K562 (cell line): ENCODE data around the gene HBP1. TPM values are rescaled to one million over a fixed set of nuclear protein-coding genes. Genes with fewer than 3 reads are reported as not detected.

Source experiments
- ATF3 ChIP-seq, 2 experiments: fragments of 450-650 bp in 1 of 2; sonication (generic) in 1 of 2; formaldehyde crosslinking in 1 of 2; IDR thresholded peaks in 1 of 2; conservative IDR thresholded peaks in 1 of 2; 2 replicates each; pipeline versions ENCODE4 v1.6.1 to v1.8.1; 2016 to 2023; ENCODE audit warnings: mild to moderate bottlenecking in 2 of 2, moderate library complexity in 2 of 2, inconsistent platforms in 1 of 2, missing genetic modification reagents in 1 of 2
- CAMTA2 ChIP-seq: fragments of 250-450 bp; sonication (Bioruptor Pico); conservative IDR thresholded peaks from 2 replicates; pipeline ENCODE4 v1.5.1; 2022
- ESRRB ChIP-seq: fragments of 250-450 bp; sonication (Bioruptor Pico); IDR thresholded peaks from 2 replicates; pipeline ENCODE4 v1.5.0; 2020; ENCODE audit warnings: mild to moderate bottlenecking, moderate library complexity, borderline replicate concordance
- MAX ChIP-seq: sonication (generic); formaldehyde crosslinking; IDR thresholded peaks from 2 replicates; pipeline ENCODE4 v1.9.0; 2022; ENCODE audit warnings: mild to moderate bottlenecking, missing genetic modification reagents
- MBD1 ChIP-seq: fragments of 250-450 bp; sonication (Bioruptor Pico); IDR thresholded peaks from 2 replicates; pipeline ENCODE4 v1.8.0; 2022; ENCODE audit warnings: inconsistent platforms
- MXI1 ChIP-seq: IDR thresholded peaks from 2 replicates; pipeline ENCODE4 v1.6.1; 2011; ENCODE audit warnings: low read depth, mild to moderate bottlenecking, improper control_type of control experiment, low read length
- PTTG1 ChIP-seq: fragments of 450-650 bp; IDR thresholded peaks from 2 replicates; pipeline ENCODE4 v1.6.1; 2016; ENCODE audit warnings: low read depth, mild to moderate bottlenecking, missing genetic modification characterization, missing compliant biosample characterization
- RBM17 ChIP-seq: fragments of 200-400 bp; formaldehyde crosslinking; IDR thresholded peaks from 2 replicates; pipeline ENCODE4 v1.6.1; 2017; ENCODE audit warnings: low read depth, mild to moderate bottlenecking, low read length, borderline replicate concordance
- RREB1 ChIP-seq: fragments of 250-450 bp; sonication (Bioruptor Pico); IDR thresholded peaks from 2 replicates; pipeline ENCODE4 v1.4.0; 2020
- TCF15 ChIP-seq: fragments of 250-450 bp; sonication (Bioruptor Pico); IDR thresholded peaks from 2 replicates; pipeline ENCODE4 v1.8.0; 2022; ENCODE audit warnings: moderate library complexity, mild to moderate bottlenecking, inconsistent platforms
- TEAD4 ChIP-seq, 2 experiments: sonication (generic) in 1 of 2; formaldehyde crosslinking in 1 of 2; IDR thresholded peaks; 2 replicates each; pipeline versions ENCODE4 v1.6.1 to v1.8.0; 2012 to 2022; ENCODE audit warnings: borderline replicate concordance in 1 of 2, inconsistent platforms in 1 of 2, low read length in 1 of 2, mild to moderate bottlenecking in 1 of 2, missing genetic modification reagents in 1 of 2
- YY1 ChIP-seq, 3 experiments: IDR thresholded peaks; 2 replicates each; pipeline ENCODE4 v1.6.1; 2011; ENCODE audit warnings: low read length in 2 of 3, mild to moderate bottlenecking in 2 of 3, moderate library complexity in 2 of 3, borderline replicate concordance in 1 of 3, control low read depth in 1 of 3, low read depth in 1 of 3; ENCODE audit not compliant: insufficient read depth in 3 of 3, insufficient replicate concordance in 2 of 3, control insufficient read depth in 1 of 3, insufficient read length in 1 of 3; ENCODE audit errors: extremely low read depth in 1 of 3
- ZNF23 ChIP-seq: fragments of 250-450 bp; sonication (Bioruptor Pico); IDR thresholded peaks from 2 replicates; pipeline ENCODE4 v1.4.0; 2020; ENCODE audit warnings: mild to moderate bottlenecking
- ZNF431 ChIP-seq: sonication (generic); formaldehyde crosslinking; IDR thresholded peaks from 2 replicates; pipeline ENCODE4 v1.8.0; 2022; ENCODE audit warnings: mild to moderate bottlenecking, missing genetic modification reagents
- ZNF589 ChIP-seq: fragments of 200-800 bp; sonication (Bioruptor generic); IDR thresholded peaks from 2 replicates; pipeline ENCODE4 v1.6.1; 2016; ENCODE audit warnings: low read depth, missing genetic modification characterization, missing compliant biosample characterization
- polyA plus RNA-seq, 8 experiments: library from polyadenylated mRNA; depleted of rRNA in 4 of 8; stranded (reverse) in 5 of 8; unstranded in 3 of 8; fragments of >200 nt; fragmentation: Nextera tagmentation in 2 of 8; fragmentation: Illumina TruSeq in 1 of 8; extraction: Ambion mirVana in 2 of 8; extraction: Trizol in 1 of 8; gene quantifications; 2 replicates each; pipeline versions ENCODE4 v1.2.1 to v1.2.3, GENCODE V29; 2011 to 2014; ENCODE audit warnings: inconsistent platforms in 1 of 8, missing spikeins in 1 of 8
- total RNA-seq, 7 experiments: library from RNA; depleted of rRNA in 6 of 7; stranded (reverse); fragments of >200 nt in 6 of 7; fragmentation: Illumina TruSeq in 2 of 7; extraction: Trizol in 2 of 7; gene quantifications; 2 replicates each; pipeline versions ENCODE4 v1.2.1 to v1.2.3, GENCODE V29; 2011 to 2021; ENCODE audit warnings: low replicate concordance in 1 of 7

HBP1 gene
- total and polyA plus RNA-seq, 9 of the 15 experiments (the other 6 are each of a cell fraction or from before 2014, with no cell fraction given) = 18.7 to 59.9 (median 27.0) TPM

GRCh38 chr7:107167483-107168232 lies 1.1 kb upstream of the HBP1 start (continued):
- TF ChIP-seq MXI1 (peak; percentile 33), MBD1 (CRISPR knock-in tag) (no peak), CAMTA2 (CRISPR knock-in tag) (no peak), ZNF589 (CRISPR knock-in tag) (0 out of 2 replicates have a peak, but pooled peaks have one; percentile 1), MAX (CRISPR knock-in tag) (no peak), TEAD4 (IDR thresholded peaks at IDR 0.05; ENCODE audit: low read length) (peak; percentile 59), TEAD4 (CRISPR knock-in tag; IDR thresholded peaks at IDR 0.05; ENCODE audit: borderline replicate concordance) (no peak), RBM17 (no peak), ATF3 (IDR thresholded peaks at IDR 0.05) (peak; percentile 95), ATF3 (CRISPR knock-in tag; conservative IDR thresholded peaks at IDR 0.05) (peak; percentile 4; the same call in 1 of the 2 replicates), YY1 (IDR thresholded peaks at IDR 0.05; ENCODE audit: borderline replicate concordance in 1 of 3, control insufficient read depth in 1 of 3, extremely low read depth in 1 of 3, insufficient read depth in 3 of 3, insufficient read length in 1 of 3, insufficient replicate concordance in 2 of 3, low read depth in 1 of 3, low read length in 2 of 3) (peak in 2 of 3 experiments; percentile 53 to 93), ZNF431 (CRISPR knock-in tag) (0 out of 2 replicates have a peak, but pooled peaks have one; percentile 35), ESRRB (CRISPR knock-in tag) (no peak), RREB1 (CRISPR knock-in tag) (no peak), TCF15 (no peak), PTTG1 (0 out of 2 replicates have a peak, but pooled peaks have one; percentile 43), ZNF23 (CRISPR knock-in tag) (peak; percentile 12; the same call in 1 of the 2 replicates)
